Gastroesophageal sphincter (tissue), 3 donors: Measurements from ENCODE around the gene GMEB2.
"Not testable (repeated sequence)": the region's sequence is repeated elsewhere in the genome, so short reads cannot be mapped to it uniquely, and the experiment has no call there.

Source experiments
- CTCF ChIP-seq, 4 experiments: fragments of 200-600 bp in 2 of 4; fragments of 450-650 bp in 2 of 4; sonication (generic) in 1 of 4; IDR thresholded peaks; one replicate each; pipeline ENCODE4 v1.5.1; 2017 to 2019; ENCODE audit warnings: antibody characterized with exemption in 4 of 4, mild to moderate bottlenecking in 2 of 4, moderate library complexity in 2 of 4
- EP300 ChIP-seq: sonication (generic); formaldehyde crosslinking; IDR thresholded peaks from one replicate; pipeline ENCODE4 v1.6.1; 2017; ENCODE audit warnings: antibody characterized with exemption, mild to moderate bottlenecking
- POLR2A ChIP-seq, 2 donors: fragments of 450-650 bp; IDR thresholded peaks; one replicate each; pipeline ENCODE4 v1.6.1; 2017; ENCODE audit warnings: antibody characterized with exemption in 2 of 2, mild to moderate bottlenecking in 2 of 2, moderate library complexity in 1 of 2
- POLR2AphosphoS5 ChIP-seq: sonication (generic); formaldehyde crosslinking; IDR thresholded peaks from one replicate; pipeline ENCODE4 v1.6.1; 2017; ENCODE audit warnings: antibody characterized with exemption

- TF ChIP-seq CTCF (IDR thresholded peaks at IDR 0.05); POLR2A (IDR thresholded peaks at IDR 0.05); POLR2AphosphoS5; EP300: not testable (repeated sequence)
Measured at GRCh38 chr20:63671695-63672094, 44.8 kb upstream of the GMEB2 start.
